ENCODE measurements around the gene CHKA. TPM values are rescaled to one million over a fixed set of nuclear protein-coding genes. Genes with fewer than 3 reads are reported as not detected.

The CHKA gene
- total and polyA plus RNA-seq, 2 donors (not counting 3 experiments of a cell fraction or from before 2014, with no cell fraction given): 21.4 to 25.1 TPM

DNA sequence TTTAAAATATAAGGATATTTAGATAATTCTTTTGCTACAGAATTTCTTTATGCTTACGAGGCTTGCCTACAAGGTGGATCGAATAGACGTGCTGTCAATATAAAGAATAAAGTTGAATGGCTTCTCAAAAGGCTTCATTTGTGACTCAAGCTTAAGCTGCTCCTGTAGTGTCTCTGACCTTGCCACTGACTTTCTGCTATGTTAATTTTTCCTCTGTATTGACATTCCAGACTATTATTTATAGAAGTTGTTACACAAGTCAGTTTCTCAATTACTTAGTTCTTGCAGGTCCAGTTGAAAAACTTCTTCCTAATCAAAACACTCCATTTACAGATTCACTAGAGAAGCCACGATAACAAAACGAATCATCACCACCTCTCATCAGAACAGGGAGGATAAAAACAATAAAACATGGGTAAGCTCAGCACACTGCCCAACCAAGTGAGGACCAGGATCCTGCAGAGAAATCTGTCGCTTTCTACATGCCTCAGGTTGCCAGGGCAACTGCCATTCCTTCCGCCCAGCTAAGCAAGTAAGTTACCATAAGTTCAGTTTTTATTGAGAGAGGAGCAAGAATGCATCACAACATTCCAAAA lies 39.0 kb upstream of the CHKA start:
- H3K9ac ChIP-seq (replicated peaks; ENCODE audit: extremely low read depth, insufficient read depth, low read length): no peak overlapping the region
- H3K9me3 ChIP-seq (replicated peaks; ENCODE audit: control insufficient read depth, insufficient read depth, low read length): no peaks in the 10 kb centered on the region
- no TSS peak for BruUV-seq (replicated peaks)
- H3K27me3 ChIP-seq (ENCODE audit: control insufficient read depth in 2 of 2, insufficient read depth in 2 of 2, low read length in 2 of 2): no peaks in the 10 kb centered on the region
- H3K4me1 ChIP-seq (ENCODE audit: control insufficient read depth, extremely low read depth, insufficient read depth, low read length): no peaks in the 10 kb centered on the region
- no peaks in the 10 kb centered on the region for H3K9me1 ChIP-seq (replicated peaks; ENCODE audit: control insufficient read depth, extremely low read depth, insufficient read depth, low read length)
- peaks cover 0 to 17% of the 10 kb centered on the region in 2 experiments for H3K36me3 ChIP-seq (ENCODE audit: control insufficient read depth in 2 of 2, extremely low read depth in 1 of 2, insufficient read depth in 2 of 2, low read length in 2 of 2)
- CTCF ChIA-PET: no interaction called here
- no peaks in the 10 kb centered on the region for H3K79me2 ChIP-seq (ENCODE audit: control insufficient read depth, insufficient read depth, low read length)
- H2AFZ ChIP-seq (ENCODE audit: low read depth, low read length): no peak overlapping the region
- DNase-seq (ENCODE audit: low read depth, low spot score) (no peak), FAIRE-seq (no peak)
- intact Hi-C loops (cut with micrococcal nuclease): no loop called here
- H3K4me2 ChIP-seq (ENCODE audit: insufficient read depth, low read length): no peak overlapping the region
- no peak overlapping the region for H3K4me3 ChIP-seq (replicated peaks in 1 of 3; ENCODE audit: insufficient read depth in 1 of 3, low read depth in 1 of 3, low read length in 3 of 3)
- TF ChIP-seq POLR2AphosphoS5 (IDR thresholded peaks at IDR 0.05; ENCODE audit: insufficient read depth, low read depth, low read length) (no peak), FOS (IDR thresholded peaks at IDR 0.05; ENCODE audit: borderline replicate concordance, insufficient read depth, low read length) (no peak), JUN (IDR thresholded peaks at IDR 0.05; ENCODE audit: borderline replicate concordance, insufficient read depth, insufficient read length, low read depth) (no peak), GATA2 (IDR thresholded peaks at IDR 0.05; ENCODE audit: insufficient read depth, insufficient read length, low read depth, low read length) (no peak), EZH2 (IDR thresholded peaks at IDR 0.05; ENCODE audit: borderline replicate concordance, low read depth, low read length, severe bottlenecking) (no peak), MYC (IDR thresholded peaks at IDR 0.05; ENCODE audit: low read depth, low read length) (no peak), POLR2A (IDR thresholded peaks at IDR 0.05; ENCODE audit: low read depth, low read length) (no peak)
- TF ChIP-seq, protein P1, sequence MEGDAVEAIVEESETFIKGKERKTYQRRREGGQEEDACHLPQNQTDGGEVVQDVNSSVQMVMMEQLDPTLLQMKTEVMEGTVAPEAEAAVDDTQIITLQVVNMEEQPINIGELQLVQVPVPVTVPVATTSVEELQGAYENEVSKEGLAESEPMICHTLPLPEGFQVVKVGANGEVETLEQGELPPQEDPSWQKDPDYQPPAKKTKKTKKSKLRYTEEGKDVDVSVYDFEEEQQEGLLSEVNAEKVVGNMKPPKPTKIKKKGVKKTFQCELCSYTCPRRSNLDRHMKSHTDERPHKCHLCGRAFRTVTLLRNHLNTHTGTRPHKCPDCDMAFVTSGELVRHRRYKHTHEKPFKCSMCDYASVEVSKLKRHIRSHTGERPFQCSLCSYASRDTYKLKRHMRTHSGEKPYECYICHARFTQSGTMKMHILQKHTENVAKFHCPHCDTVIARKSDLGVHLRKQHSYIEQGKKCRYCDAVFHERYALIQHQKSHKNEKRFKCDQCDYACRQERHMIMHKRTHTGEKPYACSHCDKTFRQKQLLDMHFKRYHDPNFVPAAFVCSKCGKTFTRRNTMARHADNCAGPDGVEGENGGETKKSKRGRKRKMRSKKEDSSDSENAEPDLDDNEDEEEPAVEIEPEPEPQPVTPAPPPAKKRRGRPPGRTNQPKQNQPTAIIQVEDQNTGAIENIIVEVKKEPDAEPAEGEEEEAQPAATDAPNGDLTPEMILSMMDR (IDR thresholded peaks at IDR 0.05; ENCODE audit: extremely low read depth in 1 of 2, insufficient read depth in 1 of 2, low read depth in 1 of 2, low read length in 2 of 2): no peak
- TF ChIP-seq, protein P2, sequence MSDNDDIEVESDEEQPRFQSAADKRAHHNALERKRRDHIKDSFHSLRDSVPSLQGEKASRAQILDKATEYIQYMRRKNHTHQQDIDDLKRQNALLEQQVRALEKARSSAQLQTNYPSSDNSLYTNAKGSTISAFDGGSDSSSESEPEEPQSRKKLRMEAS (IDR thresholded peaks at IDR 0.05; ENCODE audit: insufficient read depth, insufficient read length): no peak
- POLR2A ChIA-PET: no interaction called here
- H3K27ac ChIP-seq (ENCODE audit: insufficient read depth, low read depth, low read length): no peak overlapping the region
- H4K20me1 ChIP-seq (replicated peaks; ENCODE audit: control insufficient read depth, extremely low read depth, insufficient read depth, low read length): no peaks in the 10 kb centered on the region
- dilution Hi-C loops (cut with MboI; ENCODE audit: extremely low pct_ligation_motif_present, low sequenced_read_pairs): no loop called here

Measured in endothelial cell of umbilical vein (primary cell).